Right lobe of liver (tissue), 6 donors: ENCODE measurements around the gene MRPL41. TPM values are rescaled to one million over a fixed set of nuclear protein-coding genes. Genes with fewer than 3 reads are reported as not detected.
"Not testable (repeated sequence)": the region's sequence is repeated elsewhere in the genome, so short reads cannot be mapped to it uniquely, and the experiment has no call there.

Experiments used
- ATAC-seq, 4 donors: fragments of 200-7000 bp; cut with Tn5 transposase; one replicate each; pipeline ENCODE4 v1.9.1; 2020; ENCODE audit warnings: mild to moderate bottlenecking in 4 of 4, moderate library complexity in 4 of 4
- DNase-seq, 3 donors: peaks; one replicate each; pipeline ENCODE4 v3.0.0-alpha.2; 2020
- H3K27ac ChIP-seq, 3 donors: fragments of 200-600 bp; one replicate each; pipeline ENCODE4 v1.8.0; 2022
- H3K27me3 ChIP-seq, 2 donors: fragments of 200-600 bp; one replicate each; pipeline ENCODE4 v1.8.0; 2022
- H3K36me3 ChIP-seq, 4 donors: fragments of 200-600 bp; sonication (generic) in 1 of 4; one replicate each; pipeline versions ENCODE4 v1.5.1 to v1.8.0; 2017 to 2022; ENCODE audit warnings: control low read depth in 1 of 4
- H3K4me1 ChIP-seq, 4 donors: fragments of 200-600 bp; sonication (generic) in 1 of 4; one replicate each; pipeline versions ENCODE4 v1.5.1 to v1.8.0; 2017 to 2022; ENCODE audit warnings: control low read depth in 1 of 4
- H3K4me3 ChIP-seq, 3 donors: fragments of 200-600 bp; one replicate each; pipeline ENCODE4 v1.8.0; 2022
- H3K9me3 ChIP-seq, 4 donors: fragments of 200-600 bp; sonication (generic) in 1 of 4; one replicate each; pipeline versions ENCODE4 v1.5.1 to v1.8.0; 2017 to 2022; ENCODE audit warnings: control low read depth in 1 of 4
- CTCF ChIP-seq, 4 donors: fragments of 200-600 bp in 3 of 4; fragments of 450-650 bp in 1 of 4; IDR thresholded peaks; one replicate each; pipeline versions ENCODE4 v1.5.1 to v1.8.0; 2016 to 2022; ENCODE audit warnings: antibody characterized with exemption in 4 of 4, mild to moderate bottlenecking in 2 of 4
- POLR2A ChIP-seq: fragments of 450-650 bp; IDR thresholded peaks from one replicate; pipeline ENCODE4 v1.6.1; 2017; ENCODE audit warnings: antibody characterized with exemption, mild to moderate bottlenecking
- WGBS: methylation state at CpG from one replicate; pipeline ENCODE4 v1.1.6; 2018; ENCODE audit warnings: low coverage, low lambda C conversion rate; ENCODE audit not compliant: insufficient coverage; ENCODE audit errors: missing lambda C conversion rate; 5-methylcytosine and 5-hydroxymethylcytosine counted together
- intact Hi-C, 2 donors: fragments of 100-400 bp; cut with DNase I; formaldehyde crosslinking; loops; one replicate each; pipeline versions ENCODE4 v1.11.2 to v1.14.1; 2022
- total RNA-seq, 6 experiments: library from RNA; depleted of rRNA in 2 of 6; stranded (reverse); fragments of >200 nt in 2 of 6; fragmentation: NEBNext Ultra II Directional in 3 of 6; extraction: Animal tissue kit (Norgen Biotek cat#: 25700) in 3 of 6; gene quantifications; one replicate each; pipeline versions ENCODE4 v1.1.0 to v1.2.4, GENCODE V29; 2016 to 2023
- donor health status: DM: no; HTN: yes; CAD: no.
- donor health status: DM: no; HTN: no; CAD: no.
- donor health status: DM: no; HTN: no; CAD: no.
- donor health status: DM: no; HTN: yes; CAD: no.
- donor health status: DM: no; HTN: yes; CAD: no.

Gene MRPL41
- total RNA-seq, 6 experiments from 2014 or later: 43.4 to 97.8 (median 74.0) TPM

- TF ChIP-seq POLR2A (no peak), CTCF (IDR thresholded peaks at IDR 0.05) (no peak)
- DNase-seq: no peak
- Histone ChIP-seq H3K27me3 (no peaks in the 10 kb centered on the region), H3K4me1 (no peaks in the 10 kb centered on the region), H3K4me3 (no peak overlapping the region), H3K9me3 (no peaks in the 10 kb centered on the region), H3K27ac (no peak overlapping the region), H3K36me3 (peaks cover 0 to 3% (median 0%) of the 10 kb centered on the region in 4 donors)
- intact Hi-C loops: no loop called here
- ATAC-seq: no peak
- WGBS: 93% methylated on average over 13 of the region's 33 CpGs
These were observed 27.3 kb upstream of the MRPL41 start for GRCh38 chr9:137524161-137524980.

- Histone ChIP-seq H3K9me3 (no peaks in the 10 kb centered on the region), H3K4me1 (no peaks in the 10 kb centered on the region), H3K36me3 (peaks cover 0 to 3% (median 0%) of the 10 kb centered on the region in 4 donors), H3K27me3 (no peaks in the 10 kb centered on the region), H3K27ac (no peak overlapping the region), H3K4me3 (no peak overlapping the region)
- intact Hi-C loops: no loop called here
- TF ChIP-seq POLR2A: no peak
- TF ChIP-seq CTCF (IDR thresholded peaks at IDR 0.05): no peak
- DNase-seq (no peak), ATAC-seq (no peak)
- WGBS: 73% methylated on average over 3 of the region's 5 CpGs
These were observed 26.7 kb upstream of the MRPL41 start for GRCh38 chr9:137524981-137525317.

- ATAC-seq (no peak), DNase-seq (no peak)
- TF ChIP-seq POLR2A: no peak
- TF ChIP-seq CTCF (IDR thresholded peaks at IDR 0.05): no peak
- Histone ChIP-seq H3K4me3 (no peak overlapping the region), H3K4me1 (peaks cover 0 to 8% (median 2%) of the 10 kb centered on the region in 4 donors), H3K36me3 (no peaks in the 10 kb centered on the region), H3K27me3 (no peaks in the 10 kb centered on the region), H3K9me3 (no peaks in the 10 kb centered on the region), H3K27ac (no peak overlapping the region)
- WGBS: 75% methylated on average over 5 of the region's 5 CpGs
- intact Hi-C loops: no loop called here
These were observed 21.3 kb upstream of the MRPL41 start for GRCh38 chr9:137530331-137530730.

- no peaks in the 10 kb centered on the region for H3K27me3 ChIP-seq
- 75% methylated on average over 13 of the region's 17 CpGs for WGBS
- no peaks in the 10 kb centered on the region for H3K9me3 ChIP-seq
- intact Hi-C loops: no loop called here
- no peak for TF ChIP-seq CTCF (IDR thresholded peaks at IDR 0.05)
- TF ChIP-seq POLR2A: no peak
- ATAC-seq: no peak
- peaks cover 0 to 10% (median 4%) of the 10 kb centered on the region in 4 donors for H3K4me1 ChIP-seq
- H3K36me3 ChIP-seq: no peaks in the 10 kb centered on the region
- no peak for DNase-seq
- H3K4me3 ChIP-seq: no peak overlapping the region
- no peak overlapping the region for H3K27ac ChIP-seq
These were observed 20.4 kb upstream of the MRPL41 start for GRCh38 chr9:137531099-137531765.

- H3K9me3 ChIP-seq, H3K27ac ChIP-seq, H3K27me3 ChIP-seq, DNase-seq, H3K36me3 ChIP-seq, H3K4me3 ChIP-seq, intact Hi-C loops, ATAC-seq: not testable (repeated sequence)
- 40% methylated on average over 1 of the region's 10 CpGs for WGBS
- peaks cover 0 to 10% (median 4%) of the 10 kb centered on the region in 4 donors for H3K4me1 ChIP-seq
These were observed 18.7 kb upstream of the MRPL41 start for GRCh38 chr9:137532891-137533468.
